Vagina (tissue), 2 donors: ENCODE measurements around the gene MDK.

Experiments used
- POLR2A ChIP-seq, 2 donors: fragments of 450-650 bp; IDR thresholded peaks; one replicate each; pipeline ENCODE4 v1.6.1; 2017; ENCODE audit warnings: antibody characterized with exemption in 2 of 2, mild to moderate bottlenecking in 2 of 2, moderate library complexity in 2 of 2
- POLR2AphosphoS5 ChIP-seq, 2 donors: sonication (generic); formaldehyde crosslinking; IDR thresholded peaks; one replicate each; pipeline ENCODE4 v1.9.0; 2017; ENCODE audit warnings: antibody characterized with exemption in 2 of 2, mild to moderate bottlenecking in 2 of 2, low read depth in 1 of 2; ENCODE audit not compliant: insufficient read depth in 1 of 2
- TF ChIP-seq, protein P1 (sequence below), 3 experiments: fragments of 450-650 bp in 2 of 3; fragments of 200-600 bp in 1 of 3; sonication (generic) in 1 of 3; IDR thresholded peaks; one replicate each; pipeline ENCODE4 v1.5.1; 2017 to 2019; ENCODE audit warnings: antibody characterized with exemption in 3 of 3, mild to moderate bottlenecking in 2 of 3, moderate library complexity in 2 of 3

DNA sequence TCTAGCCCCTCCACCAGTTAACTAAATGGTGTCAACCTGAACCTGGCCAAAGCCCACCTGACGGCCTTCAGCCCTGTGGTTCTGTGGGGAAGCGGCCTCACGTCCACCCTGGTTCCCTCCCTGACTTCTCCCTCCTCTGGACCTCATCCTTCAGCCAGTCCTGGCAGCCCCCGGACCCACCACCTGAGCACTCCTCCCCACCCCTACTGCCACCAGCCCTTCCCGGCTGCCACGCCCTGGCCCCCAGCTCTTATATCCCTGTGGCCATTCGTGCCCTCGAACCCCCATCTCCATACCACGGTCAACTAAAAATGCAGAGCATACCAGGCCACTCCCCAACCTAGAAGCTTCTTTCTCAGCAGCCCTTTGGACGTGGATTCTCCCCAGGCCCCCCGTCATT, 4.2 kb upstream of the MDK start:
- TF ChIP-seq, protein P1, sequence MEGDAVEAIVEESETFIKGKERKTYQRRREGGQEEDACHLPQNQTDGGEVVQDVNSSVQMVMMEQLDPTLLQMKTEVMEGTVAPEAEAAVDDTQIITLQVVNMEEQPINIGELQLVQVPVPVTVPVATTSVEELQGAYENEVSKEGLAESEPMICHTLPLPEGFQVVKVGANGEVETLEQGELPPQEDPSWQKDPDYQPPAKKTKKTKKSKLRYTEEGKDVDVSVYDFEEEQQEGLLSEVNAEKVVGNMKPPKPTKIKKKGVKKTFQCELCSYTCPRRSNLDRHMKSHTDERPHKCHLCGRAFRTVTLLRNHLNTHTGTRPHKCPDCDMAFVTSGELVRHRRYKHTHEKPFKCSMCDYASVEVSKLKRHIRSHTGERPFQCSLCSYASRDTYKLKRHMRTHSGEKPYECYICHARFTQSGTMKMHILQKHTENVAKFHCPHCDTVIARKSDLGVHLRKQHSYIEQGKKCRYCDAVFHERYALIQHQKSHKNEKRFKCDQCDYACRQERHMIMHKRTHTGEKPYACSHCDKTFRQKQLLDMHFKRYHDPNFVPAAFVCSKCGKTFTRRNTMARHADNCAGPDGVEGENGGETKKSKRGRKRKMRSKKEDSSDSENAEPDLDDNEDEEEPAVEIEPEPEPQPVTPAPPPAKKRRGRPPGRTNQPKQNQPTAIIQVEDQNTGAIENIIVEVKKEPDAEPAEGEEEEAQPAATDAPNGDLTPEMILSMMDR (IDR thresholded peaks at IDR 0.05): no peak
- TF ChIP-seq POLR2AphosphoS5 (IDR thresholded peaks at IDR 0.05; ENCODE audit: insufficient read depth in 1 of 2, low read depth in 1 of 2): no peak
- TF ChIP-seq POLR2A (IDR thresholded peaks at IDR 0.05): no peak
